ENCODE data around the gene SCRN3.
"Not testable (repeated sequence)": the region's sequence is repeated elsewhere in the genome, so short reads cannot be mapped to it uniquely, and the experiment has no call there.

The SCRN3 gene

GRCh38 chr2:174388706-174389105, 6.8 kb upstream of the SCRN3 start:
- not testable (repeated sequence) for H3K36me3 ChIP-seq (ENCODE audit: insufficient read depth, low read length); H3K9me3 ChIP-seq (ENCODE audit: control insufficient read depth, insufficient read depth, low read length); H3K9ac ChIP-seq (ENCODE audit: low read depth, low read length); H3K4me1 ChIP-seq (ENCODE audit: insufficient read depth, low read length)

GRCh38 chr2:174389542-174389941, 6.0 kb upstream of the SCRN3 start:
- Histone ChIP-seq H3K9ac (ENCODE audit: low read depth, low read length) (no peak overlapping the region), H3K4me1 (ENCODE audit: insufficient read depth, low read length) (no peaks in the 10 kb centered on the region), H3K9me3 (ENCODE audit: control insufficient read depth, insufficient read depth, low read length) (no peaks in the 10 kb centered on the region; the same call in 1 of the 2 replicates), H3K36me3 (ENCODE audit: insufficient read depth, low read length) (no peaks in the 10 kb centered on the region; the same call in 1 of the 2 replicates)

DNA sequence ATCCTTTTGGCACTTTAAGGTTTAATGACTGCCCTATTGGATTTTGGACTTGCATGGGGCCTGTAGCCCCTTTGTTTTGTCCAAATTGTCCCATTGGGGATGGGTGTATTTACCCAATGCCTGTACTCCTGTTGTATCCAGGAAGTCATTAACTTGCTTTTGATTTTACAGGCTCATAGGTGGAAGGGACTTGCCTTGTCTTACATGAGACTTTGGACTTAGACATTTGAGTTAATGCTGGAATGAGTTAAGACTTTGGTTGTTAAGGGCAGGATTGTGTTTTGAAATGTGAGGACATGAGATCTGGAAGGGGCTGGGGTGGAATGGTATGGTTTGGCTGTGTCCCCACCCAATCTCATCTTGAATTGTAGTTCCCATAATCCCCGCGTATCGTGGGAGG, 5.2 kb upstream of the SCRN3 start:
- not testable (repeated sequence) for H3K4me1 ChIP-seq (ENCODE audit: insufficient read depth, low read length); H3K9ac ChIP-seq (ENCODE audit: low read depth, low read length); H3K36me3 ChIP-seq (ENCODE audit: insufficient read depth, low read length); H3K9me3 ChIP-seq (ENCODE audit: control insufficient read depth, insufficient read depth, low read length)

GRCh38 chr2:174392706-174393105, 2.8 kb upstream of the SCRN3 start:
- no peak overlapping the region for H3K9ac ChIP-seq (ENCODE audit: low read depth, low read length)
- H3K4me1 ChIP-seq (ENCODE audit: insufficient read depth, low read length), result no peaks in the 10 kb centered on the region
- H3K36me3 ChIP-seq (ENCODE audit: insufficient read depth, low read length), result no peaks in the 10 kb centered on the region
- no peaks in the 10 kb centered on the region; the same call in 1 of the 2 replicates for H3K9me3 ChIP-seq (ENCODE audit: control insufficient read depth, insufficient read depth, low read length)

DNA sequence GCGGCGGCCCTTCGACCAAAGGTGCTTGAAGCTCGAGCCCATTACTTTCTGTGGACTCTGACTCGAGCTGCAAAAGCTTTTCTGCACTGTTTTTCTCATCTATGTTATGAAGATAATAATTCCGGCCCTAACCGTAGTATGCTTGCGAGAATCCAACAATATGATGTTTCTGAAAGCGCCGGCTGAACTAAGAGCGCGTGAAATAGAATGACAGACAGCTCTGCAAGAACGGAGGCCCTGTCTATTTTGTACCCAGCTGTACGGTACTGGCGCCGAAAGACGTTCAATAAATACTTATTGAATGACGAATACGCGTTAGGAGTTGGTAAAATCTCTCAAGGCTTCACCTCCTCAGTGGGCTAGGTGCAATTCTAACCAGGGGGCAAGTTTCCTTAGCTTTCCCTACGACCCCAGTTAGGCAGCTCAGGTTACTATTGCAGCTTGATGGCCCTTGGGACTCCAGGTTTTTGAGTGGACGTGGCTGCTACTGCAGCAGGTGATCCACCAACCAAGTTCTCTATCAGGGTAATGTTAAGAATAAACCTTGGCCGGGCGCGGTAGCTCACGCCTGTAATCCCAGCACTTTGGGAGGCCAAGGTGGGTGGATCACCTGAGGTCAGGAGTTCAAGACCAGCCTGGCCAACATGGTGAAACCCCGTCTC, 570 bp downstream of the SCRN3 start:
- Histone ChIP-seq H3K9me3 (ENCODE audit: control insufficient read depth, insufficient read depth, low read length) (no peaks in the 10 kb centered on the region), H3K36me3 (ENCODE audit: insufficient read depth, low read length) (no peaks in the 10 kb centered on the region), H3K9ac (ENCODE audit: low read depth, low read length) (peak overlapping the region; percentile 92), H3K4me1 (ENCODE audit: insufficient read depth, low read length) (no peaks in the 10 kb centered on the region)

DNA sequence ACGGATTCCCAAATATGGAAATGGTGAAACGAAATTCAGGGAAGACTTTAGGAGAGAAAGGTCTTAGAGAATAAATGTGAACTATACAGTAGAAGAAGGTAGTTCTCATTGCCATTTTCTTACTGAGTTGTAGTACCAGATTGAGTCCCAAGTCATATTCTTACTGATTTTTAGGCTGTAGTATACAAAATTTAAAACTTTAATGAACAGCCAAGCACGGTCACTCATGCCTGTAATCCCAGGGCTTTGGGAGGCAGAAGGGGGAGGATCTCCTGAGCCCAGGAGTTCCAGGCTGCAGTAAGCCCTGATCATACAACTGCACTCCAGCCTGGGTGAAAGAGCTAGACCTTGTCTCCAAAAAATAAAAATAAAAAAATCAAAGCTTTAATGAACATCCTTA, 2.2 kb downstream of the SCRN3 start:
- no peaks in the 10 kb centered on the region for H3K36me3 ChIP-seq (ENCODE audit: insufficient read depth, low read length)
- no peaks in the 10 kb centered on the region for H3K9me3 ChIP-seq (ENCODE audit: control insufficient read depth, insufficient read depth, low read length)
- H3K9ac ChIP-seq (ENCODE audit: low read depth, low read length), result no peak overlapping the region
- no peaks in the 10 kb centered on the region for H3K4me1 ChIP-seq (ENCODE audit: insufficient read depth, low read length)

DNA sequence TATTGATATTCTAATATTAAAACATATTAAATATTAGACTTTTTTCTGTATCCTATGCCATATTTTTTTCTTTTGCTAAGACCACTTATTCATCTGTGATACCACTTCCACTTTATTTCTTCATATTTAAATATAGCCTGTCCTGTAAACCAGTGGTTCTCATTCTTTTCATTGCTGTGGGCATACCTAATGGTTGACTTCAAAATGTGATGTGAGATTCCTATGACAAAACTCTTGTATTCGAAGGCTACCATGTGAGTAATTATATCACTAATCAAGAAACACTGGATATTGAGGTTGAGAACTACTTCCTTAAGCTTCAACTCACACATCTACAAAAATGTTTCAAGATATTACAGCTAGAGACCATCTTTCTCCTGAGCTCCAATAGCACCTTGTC, 3.6 kb downstream of the SCRN3 start:
- Histone ChIP-seq H3K4me1 (ENCODE audit: insufficient read depth, low read length) (no peaks in the 10 kb centered on the region), H3K36me3 (ENCODE audit: insufficient read depth, low read length) (no peaks in the 10 kb centered on the region), H3K9me3 (ENCODE audit: control insufficient read depth, insufficient read depth, low read length) (no peaks in the 10 kb centered on the region), H3K9ac (ENCODE audit: low read depth, low read length) (no peak overlapping the region)

DNA sequence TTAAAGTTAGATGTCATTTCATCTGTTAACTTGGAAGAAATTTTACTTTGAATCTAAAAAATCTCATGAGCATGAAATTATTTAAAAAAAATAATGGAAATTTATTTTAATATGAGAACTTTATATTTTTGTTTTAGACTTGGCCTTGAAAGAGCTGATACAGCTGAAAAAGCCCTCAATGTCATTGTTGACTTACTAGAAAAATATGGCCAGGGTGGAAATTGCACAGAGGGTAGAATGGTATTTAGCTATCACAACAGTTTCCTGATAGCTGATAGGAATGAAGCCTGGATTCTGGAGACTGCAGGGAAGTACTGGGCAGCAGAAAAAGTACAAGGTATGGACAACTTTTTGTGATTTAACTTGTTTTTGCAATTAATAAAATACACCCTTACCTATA, 5.3 kb downstream of the SCRN3 start:
- H3K9ac ChIP-seq (ENCODE audit: low read depth, low read length), result no peak overlapping the region
- no peaks in the 10 kb centered on the region for H3K36me3 ChIP-seq (ENCODE audit: insufficient read depth, low read length)

GRCh38 chr2:174403628-174404027, 8.1 kb downstream of the SCRN3 start:
- no peaks in the 10 kb centered on the region for H3K4me1 ChIP-seq (ENCODE audit: insufficient read depth, low read length)
- H3K36me3 ChIP-seq (ENCODE audit: insufficient read depth, low read length), result no peaks in the 10 kb centered on the region
- H3K9me3 ChIP-seq (ENCODE audit: control insufficient read depth, insufficient read depth, low read length), result no peaks in the 10 kb centered on the region
- H3K9ac ChIP-seq (ENCODE audit: low read depth, low read length), result no peak overlapping the region

More for the DNA sequence above, 5.3 kb downstream of the SCRN3 start:
- no peaks in the 10 kb centered on the region for H3K4me1 ChIP-seq (ENCODE audit: insufficient read depth, low read length)
- no peaks in the 10 kb centered on the region for H3K9me3 ChIP-seq (ENCODE audit: control insufficient read depth, insufficient read depth, low read length)

DNA sequence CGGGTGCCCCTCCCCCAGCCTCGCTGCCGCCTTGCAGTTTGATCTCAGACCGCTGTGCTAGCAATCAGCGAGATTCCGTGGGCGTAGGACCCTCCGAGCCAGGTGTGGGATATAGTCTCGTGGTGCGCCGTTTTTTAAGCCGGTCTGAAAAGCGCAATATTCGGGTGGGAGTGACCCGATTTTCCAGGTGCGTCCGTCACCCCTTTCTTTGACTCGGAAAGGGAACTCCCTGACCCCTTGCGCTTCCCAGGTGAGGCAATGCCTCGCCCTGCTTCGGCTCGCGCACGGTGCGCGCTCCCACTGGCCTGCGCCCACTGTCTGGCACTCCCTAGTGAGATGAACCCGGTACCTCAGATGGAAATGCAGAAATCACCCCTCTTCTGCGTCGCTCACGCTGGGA, 14.5 kb downstream of the SCRN3 start:
- not testable (repeated sequence) for H3K4me1 ChIP-seq (ENCODE audit: insufficient read depth, low read length); H3K36me3 ChIP-seq (ENCODE audit: insufficient read depth, low read length); H3K9me3 ChIP-seq (ENCODE audit: control insufficient read depth, insufficient read depth, low read length)
- peak overlapping the region; percentile 65 for H3K9ac ChIP-seq (ENCODE audit: low read depth, low read length)

DNA sequence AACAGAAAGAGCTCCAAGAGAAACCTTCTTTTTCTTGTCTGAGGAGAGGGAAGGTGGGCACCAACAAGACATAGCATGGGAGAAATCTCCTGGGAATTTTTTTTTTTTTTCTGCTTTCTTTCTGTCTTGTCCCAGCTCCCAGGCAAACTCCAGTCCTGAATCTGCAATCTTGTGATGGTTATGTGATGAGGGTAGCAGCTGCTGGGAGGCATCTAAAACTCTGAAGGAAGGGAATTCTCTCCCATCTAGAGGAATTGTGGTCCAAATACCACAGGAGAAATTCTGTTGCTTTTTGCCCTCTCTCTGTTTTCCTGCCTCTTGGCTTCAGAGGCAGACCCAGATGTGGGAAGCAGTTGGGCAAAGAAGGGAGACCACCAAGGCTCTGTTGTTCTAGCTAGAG, 16.7 kb downstream of the SCRN3 start:
- no peaks in the 10 kb centered on the region for H3K36me3 ChIP-seq (ENCODE audit: insufficient read depth, low read length)
- no peaks in the 10 kb centered on the region for H3K9me3 ChIP-seq (ENCODE audit: control insufficient read depth, insufficient read depth, low read length)
- no peak overlapping the region for H3K9ac ChIP-seq (ENCODE audit: low read depth, low read length)
- no peaks in the 10 kb centered on the region for H3K4me1 ChIP-seq (ENCODE audit: insufficient read depth, low read length)

DNA sequence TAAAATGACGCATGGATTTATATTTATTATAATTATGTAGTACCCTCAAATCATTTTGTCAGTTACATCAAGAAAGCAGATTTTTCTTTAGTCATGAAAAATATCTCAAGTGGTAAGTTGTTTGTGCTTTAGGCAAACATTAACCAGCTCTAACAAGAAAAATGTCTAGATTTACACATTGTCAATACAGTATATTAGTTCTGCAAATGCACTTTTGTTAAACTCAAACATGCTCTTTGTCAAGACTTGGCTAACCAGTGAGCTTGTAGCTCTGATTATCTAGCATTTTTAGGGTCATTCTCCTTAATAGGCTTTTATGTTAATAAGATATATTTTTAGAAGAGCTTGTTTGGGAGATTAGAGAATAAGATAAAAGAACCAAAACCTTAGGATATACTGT, 32.7 kb downstream of the SCRN3 start:
- no peaks in the 10 kb centered on the region for H3K9me3 ChIP-seq (ENCODE audit: control insufficient read depth, insufficient read depth, low read length)
- H3K4me1 ChIP-seq (ENCODE audit: insufficient read depth, low read length), result no peaks in the 10 kb centered on the region
- no peak overlapping the region for H3K9ac ChIP-seq (ENCODE audit: low read depth, low read length)
- H3K36me3 ChIP-seq (ENCODE audit: insufficient read depth, low read length), result no peaks in the 10 kb centered on the region

DNA sequence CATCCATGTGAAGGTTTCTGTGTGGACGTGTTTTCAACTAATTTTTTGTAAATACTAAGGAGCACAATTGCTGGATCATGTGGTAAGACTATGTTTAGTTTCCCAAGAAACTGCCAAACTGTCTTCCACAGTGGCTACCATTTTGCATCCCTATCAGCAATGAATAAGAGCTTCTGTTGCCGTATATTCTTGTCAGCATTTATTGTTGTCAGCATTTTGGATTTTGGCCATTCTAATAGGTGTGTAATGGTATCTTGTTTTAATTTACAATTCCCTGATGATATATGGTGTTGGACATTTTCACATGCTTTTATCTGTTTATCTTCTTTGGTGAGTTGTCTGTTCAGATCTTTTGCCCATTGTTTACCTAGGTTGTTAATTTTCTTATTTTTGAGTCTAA, 34.5 kb downstream of the SCRN3 start:
- H3K4me1 ChIP-seq (ENCODE audit: insufficient read depth, low read length), result no peaks in the 10 kb centered on the region
- no peaks in the 10 kb centered on the region for H3K36me3 ChIP-seq (ENCODE audit: insufficient read depth, low read length)
- H3K9me3 ChIP-seq (ENCODE audit: control insufficient read depth, insufficient read depth, low read length), result no peaks in the 10 kb centered on the region
- H3K9ac ChIP-seq (ENCODE audit: low read depth, low read length), result no peak overlapping the region

DNA sequence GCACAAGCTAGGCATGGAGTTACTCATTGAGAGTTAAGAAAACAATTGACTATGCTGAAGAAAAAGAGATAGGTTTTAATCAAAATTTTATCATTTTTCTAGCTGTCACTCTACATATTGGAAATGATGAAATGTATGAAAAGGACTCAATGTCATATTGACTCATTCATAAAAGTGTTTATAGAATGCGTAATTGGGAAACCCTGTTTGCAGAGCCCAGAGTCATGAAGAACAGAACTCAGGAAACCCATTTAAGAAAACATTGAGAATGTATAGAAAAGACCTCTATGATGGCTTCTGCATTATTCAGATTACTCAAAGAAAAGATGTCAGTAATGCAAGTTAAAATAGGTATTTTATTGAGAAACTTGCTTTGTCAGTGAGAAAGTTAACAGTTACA, 36.4 kb downstream of the SCRN3 start:
- no peaks in the 10 kb centered on the region for H3K4me1 ChIP-seq (ENCODE audit: insufficient read depth, low read length)
- no peaks in the 10 kb centered on the region for H3K9me3 ChIP-seq (ENCODE audit: control insufficient read depth, insufficient read depth, low read length)
- no peak overlapping the region for H3K9ac ChIP-seq (ENCODE audit: low read depth, low read length)
- H3K36me3 ChIP-seq (ENCODE audit: insufficient read depth, low read length), result no peaks in the 10 kb centered on the region

DNA sequence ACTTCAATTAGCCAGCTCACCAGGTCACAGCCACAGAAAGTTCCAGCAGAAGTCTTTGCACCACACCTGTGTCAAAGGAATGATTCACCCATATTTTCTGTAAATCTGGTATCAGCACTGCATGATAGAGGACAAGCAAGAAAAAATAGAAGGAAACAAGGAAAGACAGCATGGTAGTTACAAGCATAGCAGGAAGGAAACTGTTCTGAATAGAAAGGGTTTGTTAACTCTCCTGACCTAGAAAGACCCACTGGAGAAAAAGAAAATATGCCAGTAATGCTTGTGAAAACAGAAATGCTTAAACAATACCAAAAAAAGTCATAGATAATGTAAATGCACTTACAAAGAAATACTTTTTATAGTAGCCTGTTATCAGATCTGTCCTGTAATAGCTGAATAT, 40.8 kb downstream of the SCRN3 start:
- no peaks in the 10 kb centered on the region for H3K9me3 ChIP-seq (ENCODE audit: control insufficient read depth, insufficient read depth, low read length)
- no peaks in the 10 kb centered on the region for H3K36me3 ChIP-seq (ENCODE audit: insufficient read depth, low read length)
- H3K4me1 ChIP-seq (ENCODE audit: insufficient read depth, low read length), result no peaks in the 10 kb centered on the region
- H3K9ac ChIP-seq (ENCODE audit: low read depth, low read length), result no peak overlapping the region

Data from ES-I3 (cell line).